ENCODE data around the gene SPIN1. TPM values are rescaled to one million over a fixed set of nuclear protein-coding genes. Genes with fewer than 3 reads are reported as not detected.

The SPIN1 gene
- total and polyA plus RNA-seq, 4 donors: 22.6 to 135 (median 35.3) TPM

DNA sequence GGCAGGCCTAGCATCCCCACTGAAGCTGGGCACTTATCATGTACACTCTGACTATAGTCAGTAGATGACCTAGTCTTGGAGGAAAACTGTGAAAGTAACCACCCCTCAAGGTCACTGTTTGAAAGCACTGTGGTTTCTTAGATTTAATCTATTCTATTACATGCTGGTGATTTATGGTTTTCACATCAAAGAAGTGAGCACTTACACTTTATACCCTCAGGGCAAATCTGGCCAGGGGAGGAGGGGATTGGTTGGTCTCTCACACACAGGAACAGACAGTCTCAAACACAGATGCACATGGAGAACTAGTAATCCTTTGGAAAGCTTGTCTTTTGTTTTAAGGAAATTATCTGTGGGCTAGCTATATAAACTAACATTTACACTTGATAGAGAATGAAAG is 17.9 kb upstream of the SPIN1 start:
- Histone ChIP-seq H3K4me3 (no peak overlapping the region), H3K9me3 (ENCODE audit: control insufficient read depth in 4 of 4, insufficient read depth in 3 of 4, low read length in 3 of 4) (peaks cover 0 to 5% (median 2%) of the 10 kb centered on the region in 4 donors), H3K4me1 (ENCODE audit: control insufficient read depth in 5 of 5, insufficient read depth in 5 of 5, low read length in 5 of 5) (no peaks in the 10 kb centered on the region), H3K36me3 (ENCODE audit: control insufficient read depth in 4 of 4, insufficient read depth in 4 of 4, low read length in 4 of 4) (no peaks in the 10 kb centered on the region), H3K9ac (ENCODE audit: insufficient read depth in 1 of 2, low read length in 2 of 2) (no peak overlapping the region), H3K27me3 (ENCODE audit: control insufficient read depth in 3 of 3, insufficient read depth in 3 of 3, low read length in 2 of 3) (no peaks in the 10 kb centered on the region), H3K27ac (ENCODE audit: low read depth in 1 of 2, low read length in 1 of 2) (no peak overlapping the region)
- TF ChIP-seq, protein P1, sequence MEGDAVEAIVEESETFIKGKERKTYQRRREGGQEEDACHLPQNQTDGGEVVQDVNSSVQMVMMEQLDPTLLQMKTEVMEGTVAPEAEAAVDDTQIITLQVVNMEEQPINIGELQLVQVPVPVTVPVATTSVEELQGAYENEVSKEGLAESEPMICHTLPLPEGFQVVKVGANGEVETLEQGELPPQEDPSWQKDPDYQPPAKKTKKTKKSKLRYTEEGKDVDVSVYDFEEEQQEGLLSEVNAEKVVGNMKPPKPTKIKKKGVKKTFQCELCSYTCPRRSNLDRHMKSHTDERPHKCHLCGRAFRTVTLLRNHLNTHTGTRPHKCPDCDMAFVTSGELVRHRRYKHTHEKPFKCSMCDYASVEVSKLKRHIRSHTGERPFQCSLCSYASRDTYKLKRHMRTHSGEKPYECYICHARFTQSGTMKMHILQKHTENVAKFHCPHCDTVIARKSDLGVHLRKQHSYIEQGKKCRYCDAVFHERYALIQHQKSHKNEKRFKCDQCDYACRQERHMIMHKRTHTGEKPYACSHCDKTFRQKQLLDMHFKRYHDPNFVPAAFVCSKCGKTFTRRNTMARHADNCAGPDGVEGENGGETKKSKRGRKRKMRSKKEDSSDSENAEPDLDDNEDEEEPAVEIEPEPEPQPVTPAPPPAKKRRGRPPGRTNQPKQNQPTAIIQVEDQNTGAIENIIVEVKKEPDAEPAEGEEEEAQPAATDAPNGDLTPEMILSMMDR (IDR thresholded peaks at IDR 0.05; ENCODE audit: control extremely low read depth, extremely low read depth): no peak
- ATAC-seq (ENCODE audit: insufficient read depth, low FRiP score) (no peak), DNase-seq (no peak)

DNA sequence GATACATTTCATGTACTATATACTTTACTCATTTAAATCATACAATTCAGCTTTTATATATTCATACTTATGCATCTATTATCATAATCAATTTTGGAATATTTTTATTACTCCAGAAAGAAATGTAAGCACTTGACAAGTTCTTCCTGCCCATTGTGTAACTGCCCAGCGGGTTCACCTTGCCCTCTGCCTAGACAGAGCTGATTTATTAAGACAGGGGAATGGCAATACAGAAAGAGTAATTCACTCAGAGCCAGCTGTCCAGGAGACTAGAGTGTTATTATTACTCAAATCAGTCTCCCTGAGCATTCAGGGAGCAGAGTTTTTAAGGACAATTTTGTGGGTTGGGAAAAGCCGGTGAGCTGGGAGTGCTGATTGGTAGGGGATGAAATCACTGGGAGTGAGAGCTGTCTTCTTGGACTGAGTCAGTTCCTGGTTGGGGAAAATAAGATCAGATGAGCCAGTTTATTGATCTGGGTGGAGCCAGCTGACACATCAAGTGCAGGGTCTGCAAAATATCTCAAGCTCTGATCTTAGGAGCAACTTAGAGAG is 16.1 kb upstream of the SPIN1 start:
- WGBS, 2 donors: 47 to 65% methylated on average over 2 of the region's 2 CpGs
- DNase-seq (no peak), ATAC-seq (ENCODE audit: insufficient read depth, low FRiP score) (no peak)
- Histone ChIP-seq H3K4me1 (ENCODE audit: control insufficient read depth in 5 of 5, insufficient read depth in 5 of 5, low read length in 5 of 5) (no peaks in the 10 kb centered on the region), H3K9me3 (ENCODE audit: control insufficient read depth in 4 of 4, insufficient read depth in 3 of 4, low read length in 3 of 4) (peaks cover 0 to 5% (median 2%) of the 10 kb centered on the region in 4 donors), H3K4me3 (no peak overlapping the region), H3K27me3 (ENCODE audit: control insufficient read depth in 3 of 3, insufficient read depth in 3 of 3, low read length in 2 of 3) (no peaks in the 10 kb centered on the region), H3K27ac (ENCODE audit: low read depth in 1 of 2, low read length in 1 of 2) (no peak overlapping the region), H3K9ac (ENCODE audit: insufficient read depth in 1 of 2, low read length in 2 of 2) (no peak overlapping the region), H3K36me3 (ENCODE audit: control insufficient read depth in 4 of 4, insufficient read depth in 4 of 4, low read length in 4 of 4) (no peaks in the 10 kb centered on the region)
- TF ChIP-seq, protein P1 (IDR thresholded peaks at IDR 0.05; ENCODE audit: control extremely low read depth, extremely low read depth): no peak

DNA sequence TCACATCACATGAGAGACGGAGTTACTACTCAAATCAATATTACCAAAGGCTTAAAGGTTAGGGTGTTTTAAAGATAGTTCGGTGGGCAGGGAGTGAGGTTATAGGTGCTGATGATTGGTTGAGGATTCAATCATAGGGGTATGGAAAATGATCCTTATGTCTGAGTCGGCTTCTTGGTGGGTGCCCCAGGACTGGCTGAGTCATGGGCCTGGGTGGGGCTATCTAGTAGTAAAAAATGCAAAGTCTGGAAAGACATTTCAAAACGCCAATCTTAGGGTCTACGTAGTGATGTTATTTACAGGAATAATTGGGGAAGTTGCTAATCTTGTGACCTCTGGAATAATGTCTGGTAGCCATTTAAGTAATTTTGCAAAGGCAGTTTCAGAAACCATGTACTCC is 15.2 kb upstream of the SPIN1 start:
- Histone ChIP-seq H3K36me3 (ENCODE audit: control insufficient read depth in 4 of 4, insufficient read depth in 4 of 4, low read length in 4 of 4) (no peaks in the 10 kb centered on the region), H3K4me3 (no peak overlapping the region), H3K4me1 (ENCODE audit: control insufficient read depth in 5 of 5, insufficient read depth in 5 of 5, low read length in 5 of 5) (no peaks in the 10 kb centered on the region), H3K27me3 (ENCODE audit: control insufficient read depth in 3 of 3, insufficient read depth in 3 of 3, low read length in 2 of 3) (no peaks in the 10 kb centered on the region), H3K27ac (ENCODE audit: low read depth in 1 of 2, low read length in 1 of 2) (no peak overlapping the region), H3K9ac (ENCODE audit: insufficient read depth in 1 of 2, low read length in 2 of 2) (no peak overlapping the region), H3K9me3 (ENCODE audit: control insufficient read depth in 4 of 4, insufficient read depth in 3 of 4, low read length in 3 of 4) (peaks cover 0 to 4% (median 1%) of the 10 kb centered on the region in 4 donors)
- ATAC-seq (ENCODE audit: insufficient read depth, low FRiP score): no peak
- WGBS, 2 donors: 61 to 78% methylated on average over 5 of the region's 5 CpGs
- TF ChIP-seq, protein P1 (IDR thresholded peaks at IDR 0.05; ENCODE audit: control extremely low read depth, extremely low read depth): no peak
- DNase-seq: no peak

DNA sequence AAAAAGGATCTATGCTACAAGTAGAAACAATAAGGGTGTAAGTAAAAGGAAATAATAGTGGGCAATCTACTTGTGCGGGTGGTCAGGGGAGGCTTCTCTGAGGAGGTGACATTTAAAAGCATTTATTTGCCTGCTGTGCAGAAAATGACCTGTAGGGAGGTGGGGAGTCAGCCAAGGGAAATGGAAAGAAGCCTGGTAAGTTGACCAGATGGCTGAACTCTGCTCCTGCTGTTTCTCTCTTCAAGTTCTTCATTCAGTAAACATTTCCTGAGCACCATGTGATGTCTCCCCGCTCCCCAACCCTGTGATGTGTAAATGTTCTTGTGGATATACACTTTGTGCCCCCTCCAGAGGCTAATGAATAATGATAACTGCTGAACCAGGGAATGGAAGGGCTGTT is 9.9 kb upstream of the SPIN1 start:
- ATAC-seq (ENCODE audit: insufficient read depth, low FRiP score) (no peak), DNase-seq (peak in 1 of 3 donors; percentile 30)
- H3K27me3 ChIP-seq (ENCODE audit: control insufficient read depth in 3 of 3, insufficient read depth in 3 of 3, low read length in 2 of 3): no peaks in the 10 kb centered on the region
- no peaks in the 10 kb centered on the region for H3K36me3 ChIP-seq (ENCODE audit: control insufficient read depth in 4 of 4, insufficient read depth in 4 of 4, low read length in 4 of 4)
- WGBS, 2 donors: 61 to 67% methylated on average over 2 of the region's 2 CpGs
- no peak overlapping the region for H3K4me3 ChIP-seq
- TF ChIP-seq, protein P1 (IDR thresholded peaks at IDR 0.05; ENCODE audit: control extremely low read depth, extremely low read depth): no peak
- no peaks in the 10 kb centered on the region for H3K4me1 ChIP-seq (ENCODE audit: control insufficient read depth in 5 of 5, insufficient read depth in 5 of 5, low read length in 5 of 5)
- no peaks in the 10 kb centered on the region for H3K9me3 ChIP-seq (ENCODE audit: control insufficient read depth in 4 of 4, insufficient read depth in 3 of 4, low read length in 3 of 4)
- no peak overlapping the region for H3K27ac ChIP-seq (ENCODE audit: low read depth in 1 of 2, low read length in 1 of 2)
- no peak overlapping the region for H3K9ac ChIP-seq (ENCODE audit: insufficient read depth in 1 of 2, low read length in 2 of 2)
